ENCODE data around the gene HSD17B12.

Gene HSD17B12

GRCh38 chr11:43856993-43857392 is 176.5 kb downstream of the HSD17B12 start:
- no peak overlapping the region for H3K27ac ChIP-seq
- TF ChIP-seq CTCF (conservative IDR thresholded peaks at IDR 0.05): no peak

GRCh38 chr11:43861141-43861540 is 180.6 kb downstream of the HSD17B12 start:
- no peak for TF ChIP-seq CTCF (conservative IDR thresholded peaks at IDR 0.05)

GRCh38 chr11:43866520-43866919 is 186.0 kb downstream of the HSD17B12 start:
- no peak for TF ChIP-seq CTCF (conservative IDR thresholded peaks at IDR 0.05)
- H3K27ac ChIP-seq: no peak overlapping the region

More at GRCh38 chr11:43861141-43861540, 180.6 kb downstream of the HSD17B12 start:
- H3K27ac ChIP-seq: no peak overlapping the region

- no peak for TF ChIP-seq CTCF (conservative IDR thresholded peaks at IDR 0.05)
- no peak overlapping the region for H3K27ac ChIP-seq
Observed at GRCh38 chr11:43866969-43867368, 186.4 kb downstream of the HSD17B12 start.

GRCh38 chr11:43868852-43869567 is 188.5 kb downstream of the HSD17B12 start:
- H3K27ac ChIP-seq: no peak overlapping the region
- TF ChIP-seq CTCF (conservative IDR thresholded peaks at IDR 0.05): no peak

- no peak overlapping the region for H3K27ac ChIP-seq
- TF ChIP-seq CTCF (conservative IDR thresholded peaks at IDR 0.05): no peak
Observed at GRCh38 chr11:43871051-43871450, 190.5 kb downstream of the HSD17B12 start.

GRCh38 chr11:43872995-43873394 is 192.5 kb downstream of the HSD17B12 start:
- no peak overlapping the region for H3K27ac ChIP-seq
- no peak for TF ChIP-seq CTCF (conservative IDR thresholded peaks at IDR 0.05)
